K562 (cell line): ENCODE measurements around the gene GJE1. TPM values are rescaled to one million over a fixed set of nuclear protein-coding genes. Genes with fewer than 3 reads are reported as not detected.
A peak's percentile ranks its signal among the peaks of the same experiment; 100 is the strongest.

Experiments
- ARID4B ChIP-seq: sonication (generic); formaldehyde crosslinking; IDR thresholded peaks from 2 replicates; pipeline ENCODE4 v1.8.0; 2022; ENCODE audit warnings: mild to moderate bottlenecking, missing genetic modification reagents
- E4F1 ChIP-seq: fragments of 250-450 bp; sonication (Bioruptor Pico); IDR thresholded peaks from 2 replicates; pipeline ENCODE4 v1.5.0; 2021; ENCODE audit warnings: mild to moderate bottlenecking, borderline replicate concordance
- MAFF ChIP-seq: IDR thresholded peaks from 2 replicates; pipeline ENCODE4 v1.6.1; 2012; ENCODE audit warnings: low read length, improper control_type of control experiment
- MAFG ChIP-seq: fragments of 450-650 bp; conservative IDR thresholded peaks from 2 replicates; pipeline ENCODE4 v1.6.1; 2016; ENCODE audit warnings: missing genetic modification characterization, missing compliant biosample characterization
- MTA2 ChIP-seq: fragments of 450-650 bp; IDR thresholded peaks from 2 replicates; pipeline ENCODE4 v1.6.1; 2016; ENCODE audit warnings: low read depth
- NFIX ChIP-seq: fragments of 250-450 bp; sonication (Bioruptor Pico); IDR thresholded peaks from 2 replicates; pipeline ENCODE4 v1.4.0; 2020; ENCODE audit warnings: low read depth, mild to moderate bottlenecking, moderate library complexity
- RBM22 ChIP-seq: fragments of 200-400 bp; formaldehyde crosslinking; IDR thresholded peaks from 2 replicates; pipeline ENCODE4 v1.6.1; 2018; ENCODE audit warnings: low read length, low read depth; ENCODE audit not compliant: poor library complexity, severe bottlenecking
- SMARCC2 ChIP-seq: fragments of 450-650 bp; IDR thresholded peaks from 2 replicates; pipeline ENCODE4 v1.6.1; 2017; ENCODE audit warnings: antibody characterized with exemption, moderate library complexity, mild to moderate bottlenecking, low read depth
- SRSF7 ChIP-seq: fragments of 200-400 bp; formaldehyde crosslinking; optimal IDR thresholded peaks from 2 replicates; pipeline ENCODE3; 2017; ENCODE audit warnings: mild to moderate bottlenecking, low read depth, low read length
- STAG1 ChIP-seq: sonication (generic); formaldehyde crosslinking; IDR thresholded peaks from 2 replicates; pipeline ENCODE4 v1.5.0; 2020; ENCODE audit warnings: missing genetic modification reagents, borderline replicate concordance
- ZBTB11 ChIP-seq, 3 experiments: fragments of 200-800 bp in 1 of 3; fragments of 250-450 bp in 1 of 3; fragments of 450-650 bp in 1 of 3; sonication (Bioruptor Pico) in 1 of 3; sonication (Bioruptor generic) in 1 of 3; formaldehyde crosslinking in 1 of 3; IDR thresholded peaks; 2 replicates each; pipeline versions ENCODE4 v1.6.1 to v1.8.0; 2016 to 2022; ENCODE audit warnings: mild to moderate bottlenecking in 2 of 3, missing genetic modification characterization in 2 of 3, missing compliant biosample characterization in 1 of 3, moderate library complexity in 1 of 3
- ZNF121 ChIP-seq: sonication (generic); formaldehyde crosslinking; conservative IDR thresholded peaks from 2 replicates; pipeline ENCODE4 v1.8.0; 2022; ENCODE audit warnings: missing genetic modification reagents
- ZNF212 ChIP-seq: fragments of 450-650 bp; formaldehyde crosslinking; IDR thresholded peaks from 2 replicates; pipeline ENCODE4 v1.4.0; 2020; ENCODE audit warnings: mild to moderate bottlenecking
- ZNF280A ChIP-seq: fragments of 450-650 bp; IDR thresholded peaks from 2 replicates; pipeline ENCODE4 v1.6.1; 2018; ENCODE audit warnings: mild to moderate bottlenecking, low read depth; ENCODE audit not compliant: partially characterized antibody
- polyA plus RNA-seq, 8 experiments: library from polyadenylated mRNA; depleted of rRNA in 4 of 8; stranded (reverse) in 5 of 8; unstranded in 3 of 8; fragments of >200 nt; fragmentation: Nextera tagmentation in 2 of 8; fragmentation: Illumina TruSeq in 1 of 8; extraction: Ambion mirVana in 2 of 8; extraction: Trizol in 1 of 8; gene quantifications; 2 replicates each; pipeline versions ENCODE4 v1.2.1 to v1.2.3, GENCODE V29; 2011 to 2014; ENCODE audit warnings: inconsistent platforms in 1 of 8, missing spikeins in 1 of 8
- total RNA-seq, 7 experiments: library from RNA; depleted of rRNA in 6 of 7; stranded (reverse); fragments of >200 nt in 6 of 7; fragmentation: Illumina TruSeq in 2 of 7; extraction: Trizol in 2 of 7; gene quantifications; 2 replicates each; pipeline versions ENCODE4 v1.2.1 to v1.2.3, GENCODE V29; 2011 to 2021; ENCODE audit warnings: low replicate concordance in 1 of 7

Gene GJE1
- total and polyA plus RNA-seq, 9 of the 15 experiments (the other 6 are each of a cell fraction or from before 2014, with no cell fraction given): not detected

GRCh38 chr6:142146828-142147662 is 14.3 kb downstream of the GJE1 start, which contains the start of the genes NMBR and VTA1 (continued):
- TF ChIP-seq SRSF7 (no peak), MAFF (no peak), NFIX (CRISPR knock-in tag) (no peak), ZBTB11 (CRISPR knock-in tag; IDR thresholded peaks at IDR 0.05) (peak in 2 of 3 experiments; percentile 60 to 92; a peak in 3 of 6 replicates), STAG1 (CRISPR knock-in tag) (no peak), SMARCC2 (0 out of 2 replicates have a peak, but pooled peaks have one; percentile 64), MAFG (no peak), E4F1 (CRISPR knock-in tag) (no peak), RBM22 (no peak), ZNF212 (CRISPR knock-in tag) (no peak), ARID4B (CRISPR knock-in tag) (peak; percentile 95), ZNF280A (no peak), ZNF121 (CRISPR knock-in tag) (no peak), MTA2 (no peak)
